KBM-7 (cell line): ENCODE data around the gene ATOSB.
A peak's percentile ranks its signal among the peaks of the same experiment; 100 is the strongest.

ENCODE experiments used
- DNase-seq: peaks from one replicate; pipeline ENCODE4 v3.0.0-alpha.2; 2015
- in situ Hi-C: fragments of 300-500 bp; cut with MboI; formaldehyde crosslinking; loops from 2 replicates; pipeline ENCODE4 v1.14.3; 2020; ENCODE audit warnings: low sequenced_read_pairs, low pct_unique_long_range_greater_than_20kb, mixed read lengths

The ATOSB gene

DNA sequence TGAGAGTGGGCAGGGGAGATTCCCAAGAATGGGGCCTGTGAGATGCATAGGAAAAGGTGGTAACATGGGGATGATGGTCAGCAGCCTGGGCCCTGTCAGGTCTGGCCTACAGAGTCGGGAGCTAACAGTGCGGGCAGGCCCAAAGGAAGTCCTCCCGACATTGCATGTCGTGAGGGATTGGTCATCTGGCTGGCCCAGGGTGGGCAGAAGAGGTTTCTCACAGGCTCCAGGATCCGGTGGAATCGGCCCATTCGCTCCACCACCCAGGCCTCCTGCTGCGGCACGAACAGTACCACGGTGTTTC, 13.2 kb downstream of the ATOSB start:
- in situ Hi-C loops: loop anchor here (25.0 kb wide), 1 partner anchor 360 kb away; no protein-coding TSS in a partner anchor

DNA sequence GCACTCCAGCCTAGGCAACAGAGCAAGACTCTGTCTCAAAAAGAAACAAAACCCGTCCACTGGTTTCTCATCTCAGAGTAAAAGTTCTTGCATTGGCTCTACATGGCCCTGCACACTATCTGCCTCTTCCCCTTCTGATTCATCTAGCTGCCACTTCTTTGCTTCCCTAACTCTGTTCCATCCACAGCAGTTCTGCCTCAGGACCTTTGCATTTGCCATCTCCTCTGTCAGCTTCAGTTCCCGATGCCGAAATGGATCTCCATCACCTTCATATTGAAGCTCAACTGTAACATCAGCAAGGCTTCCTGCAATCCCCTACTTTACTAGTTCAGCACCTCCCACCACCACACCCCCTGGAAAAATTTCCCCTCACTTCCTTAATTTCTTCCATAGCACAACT, 18.1 kb downstream of the ATOSB start:
- in situ Hi-C loops: no loop called here
- DNase-seq: no peak

More for the DNA sequence above, 13.2 kb downstream of the ATOSB start:
- no peak for DNase-seq

DNA sequence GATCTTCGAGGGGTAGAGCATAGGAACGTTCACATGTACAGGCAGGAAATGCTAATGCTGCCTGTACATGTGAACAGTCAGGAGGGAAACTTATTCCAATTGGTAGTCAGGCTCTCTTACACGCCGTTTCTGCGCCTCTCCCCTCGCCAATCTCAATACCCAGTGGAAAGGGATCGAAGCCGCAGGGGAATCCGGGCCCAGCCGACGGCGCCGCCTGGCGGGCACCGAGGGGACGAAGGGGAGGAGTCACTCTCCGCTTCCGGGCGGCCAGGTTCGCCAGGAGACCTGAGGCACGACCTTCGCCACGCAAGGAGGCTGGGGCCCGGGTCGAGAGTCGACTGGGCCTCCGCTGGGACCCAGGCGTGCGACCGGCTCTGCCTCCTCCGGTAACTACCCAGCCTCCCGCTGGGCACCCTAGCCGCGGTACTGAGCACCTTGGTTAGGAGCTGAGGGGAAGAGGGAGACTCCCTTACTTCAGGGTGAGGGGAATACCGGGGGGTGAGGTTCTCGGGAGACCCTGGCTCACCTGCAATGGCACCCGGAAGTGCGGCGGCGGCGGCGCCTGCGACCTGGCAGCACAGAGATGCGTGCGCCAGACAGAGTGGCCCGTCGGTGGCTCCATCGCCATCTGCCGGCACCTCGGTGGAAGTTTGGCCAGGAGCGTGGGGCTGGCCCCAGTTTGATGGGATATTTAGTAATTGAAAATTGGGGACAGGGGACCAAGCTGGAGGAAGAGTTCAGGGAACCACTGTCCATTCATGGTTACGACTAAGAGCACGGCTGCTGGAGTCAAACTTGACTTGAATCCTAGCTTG, 19.4 kb downstream of the ATOSB start, which contains the start of gene PIGO:
TSS of gene PIGO (minus strand) at position 557 of the 815 bp plus-strand sequence. CDS start 1,026 bp downstream, outside the sequence.
- in situ Hi-C loops: no loop called here
- peak; percentile 93 for DNase-seq

DNA sequence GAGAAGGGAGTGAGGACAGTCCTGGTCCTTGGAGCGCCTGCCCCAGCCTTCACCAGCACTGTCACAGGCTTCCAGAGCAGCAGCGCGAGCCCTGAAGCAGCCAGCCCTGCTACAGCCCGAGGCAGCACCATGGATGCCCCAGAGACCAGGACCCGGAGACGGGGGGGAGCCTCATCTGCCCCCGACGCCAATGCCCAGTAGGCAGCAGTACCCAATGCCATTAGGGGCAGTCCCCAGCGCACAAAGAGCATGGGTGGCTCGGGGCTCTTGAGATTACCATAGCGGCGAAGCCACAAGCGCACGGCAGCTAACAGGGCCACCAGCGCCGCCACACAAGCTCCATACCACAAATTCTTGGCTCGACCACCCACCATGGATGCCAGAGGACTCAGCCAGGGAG, 24.1 kb downstream of the ATOSB start:
- DNase-seq: no peak
- in situ Hi-C loops: no loop called here

DNA sequence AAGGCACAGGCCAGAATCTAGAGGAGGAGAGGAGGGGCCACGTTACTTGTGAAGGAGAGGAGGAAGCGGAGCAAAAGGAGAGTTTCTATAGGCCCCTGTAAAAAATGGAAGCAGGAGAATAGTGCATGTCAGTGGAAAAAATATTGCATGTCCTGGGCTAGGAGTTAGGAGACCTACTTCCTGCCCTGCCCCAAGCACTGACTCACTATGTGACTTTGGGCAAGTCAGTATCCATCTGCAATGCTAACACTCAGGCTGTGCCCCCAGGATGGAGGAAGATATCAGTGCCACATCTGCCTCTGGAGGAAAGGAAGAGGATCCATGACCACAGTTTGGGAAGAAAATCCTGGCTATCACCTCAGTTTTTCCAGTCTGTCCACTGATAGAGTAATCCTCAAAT, 26.2 kb downstream of the ATOSB start:
- no peak for DNase-seq
- in situ Hi-C loops: no loop called here

DNA sequence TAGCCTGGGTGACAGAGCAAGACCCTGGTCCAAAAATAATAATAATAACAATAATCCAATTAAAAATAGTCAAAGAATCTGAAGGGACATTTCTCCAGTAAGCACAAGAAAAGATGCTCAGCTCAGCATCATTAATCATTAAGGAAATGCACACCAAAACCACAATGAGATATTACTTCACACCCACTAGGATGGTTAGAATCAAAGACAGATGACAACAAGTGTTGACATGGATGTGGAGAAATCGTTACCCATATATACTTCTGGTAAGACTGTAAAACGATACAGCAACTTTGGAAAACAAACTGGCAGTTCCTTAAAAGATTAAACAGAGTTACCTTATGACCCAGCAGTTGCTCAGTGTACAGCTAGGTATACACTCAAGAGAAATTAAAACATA, 30.6 kb downstream of the ATOSB start:
- DNase-seq: no peak
- in situ Hi-C loops: no loop called here

DNA sequence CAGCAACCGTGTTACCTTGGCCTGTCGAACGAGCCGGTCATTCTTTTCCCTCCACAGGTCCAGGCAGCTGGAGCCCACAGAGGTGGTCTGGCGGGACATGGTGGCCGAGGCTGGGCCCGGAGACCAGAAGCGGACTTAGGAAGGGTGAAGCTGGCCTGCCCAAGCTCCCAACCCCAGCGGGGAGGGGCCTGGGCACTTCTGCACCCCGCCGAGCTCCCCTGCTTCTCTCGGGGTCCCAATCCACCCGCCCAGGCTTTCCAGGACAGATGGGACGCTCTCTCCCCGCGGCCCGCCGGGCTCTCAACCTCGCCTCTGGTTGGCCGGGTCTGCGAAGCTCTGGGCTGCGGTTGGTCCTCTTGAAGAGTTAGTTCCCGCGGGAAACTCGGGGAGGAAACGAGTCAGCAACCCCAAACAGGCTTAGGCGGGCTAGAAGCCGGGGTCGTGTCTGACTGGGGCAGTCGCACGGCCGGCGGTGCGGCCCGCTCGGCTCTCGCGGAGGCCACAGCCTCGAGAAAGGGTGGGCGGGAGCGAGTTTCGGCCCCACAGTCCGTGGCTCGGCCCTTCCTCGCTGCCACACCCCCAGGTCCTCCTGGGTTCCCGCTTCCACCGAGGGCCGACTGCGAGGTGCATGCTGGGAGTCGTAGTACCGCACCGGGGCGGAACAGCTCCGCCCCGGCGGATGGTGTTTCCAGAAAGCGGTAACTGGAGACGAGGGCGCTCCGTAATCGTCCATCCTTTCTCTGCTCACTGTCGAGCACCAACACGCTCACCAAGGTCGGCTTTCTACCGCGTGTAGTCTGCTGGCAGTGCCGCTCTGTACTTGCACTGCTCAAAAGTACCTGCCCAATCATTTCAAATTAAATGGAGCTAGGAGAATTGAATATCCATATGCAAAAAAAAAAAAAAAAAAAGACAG, 36.0 kb downstream of the ATOSB start, which contains the start of gene FANCG:
TSS of gene FANCG (minus strand) at position 517 of the 916 bp plus-strand sequence. CDS start at position 99, 418 bp downstream.
- peak; percentile 94 for DNase-seq
- in situ Hi-C loops: no loop called here

DNA sequence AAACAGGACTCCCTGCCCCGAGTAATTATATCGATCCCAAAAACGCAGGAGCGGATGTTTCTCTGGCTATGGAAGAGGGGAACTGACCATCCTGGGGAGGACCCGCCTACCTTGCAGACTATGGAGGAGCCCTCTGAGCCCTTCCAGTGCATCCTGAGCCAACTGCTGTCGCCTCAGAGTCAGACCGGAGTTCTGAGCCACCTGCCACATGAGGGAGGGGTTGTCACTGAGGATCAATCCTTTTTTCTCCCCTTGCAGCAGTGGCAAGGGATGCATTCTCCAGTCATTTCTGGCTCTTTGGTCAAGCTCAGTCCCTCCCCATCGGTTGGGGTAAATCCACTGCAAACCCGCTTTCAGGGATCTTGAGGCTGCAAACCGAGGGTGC, 36.6 kb downstream of the ATOSB start:
- in situ Hi-C loops: no loop called here
- no peak for DNase-seq

DNA sequence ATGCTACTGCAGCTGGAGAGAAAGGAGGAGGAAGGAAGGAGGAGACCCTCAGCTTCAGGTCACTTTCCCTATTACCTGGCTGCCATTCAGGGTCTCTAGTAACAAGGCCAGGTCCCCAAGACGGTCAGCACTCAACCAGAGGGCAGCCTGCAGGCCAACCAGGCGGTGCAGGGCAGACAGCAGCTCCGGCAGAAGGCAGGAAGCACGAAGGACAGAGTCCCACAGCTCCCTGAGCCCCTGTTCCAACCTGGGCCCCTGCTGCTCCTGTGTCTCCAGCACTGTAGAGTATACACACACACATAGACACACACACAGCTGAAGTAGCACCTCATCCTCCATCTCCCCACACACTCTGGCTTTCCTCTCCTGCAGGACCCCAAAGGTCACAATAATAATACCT, 37.6 kb downstream of the ATOSB start:
- in situ Hi-C loops: no loop called here

DNA sequence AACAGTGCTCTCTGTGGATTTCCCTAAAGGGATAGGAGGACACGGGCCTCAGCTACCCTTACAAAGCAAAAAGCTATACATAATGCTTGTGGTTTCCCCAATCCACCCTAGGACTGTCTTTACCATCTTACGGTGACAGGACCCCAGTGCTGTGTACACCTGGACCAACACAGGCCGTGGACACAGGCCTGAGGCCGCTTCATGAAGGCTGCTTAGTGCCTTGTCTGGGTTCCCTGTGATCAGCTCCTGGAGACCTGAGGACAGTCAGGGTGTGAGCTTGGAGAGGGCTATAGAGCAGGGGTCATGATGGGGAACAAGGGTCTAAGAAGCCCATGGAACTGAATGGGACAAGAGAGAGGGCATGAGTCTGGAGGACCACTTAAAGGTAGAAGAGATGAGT, 38.8 kb downstream of the ATOSB start:
- no peak for DNase-seq
- in situ Hi-C loops: no loop called here

More for the DNA sequence above, 37.6 kb downstream of the ATOSB start:
- DNase-seq: no peak

DNA sequence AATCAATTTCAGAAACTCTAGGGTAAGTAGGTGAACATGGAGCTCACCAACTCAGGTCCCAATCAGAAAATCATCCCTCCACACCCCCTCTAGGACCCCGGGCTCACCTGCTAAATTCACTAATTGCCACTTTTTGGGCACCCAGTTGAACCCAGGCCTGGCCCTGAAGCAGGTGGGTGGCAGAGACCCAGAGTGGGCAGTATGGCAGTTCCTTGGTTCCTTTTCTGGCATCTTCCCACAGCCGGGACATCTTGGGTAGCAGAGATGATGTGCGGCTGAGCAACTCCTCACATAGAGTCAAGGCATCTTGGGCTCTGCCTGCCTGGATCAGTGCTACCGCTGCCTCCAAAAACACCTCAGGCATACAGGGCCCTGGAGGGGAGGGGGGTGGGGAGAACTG, 40.3 kb downstream of the ATOSB start:
- in situ Hi-C loops: no loop called here
- no peak for DNase-seq

DNA sequence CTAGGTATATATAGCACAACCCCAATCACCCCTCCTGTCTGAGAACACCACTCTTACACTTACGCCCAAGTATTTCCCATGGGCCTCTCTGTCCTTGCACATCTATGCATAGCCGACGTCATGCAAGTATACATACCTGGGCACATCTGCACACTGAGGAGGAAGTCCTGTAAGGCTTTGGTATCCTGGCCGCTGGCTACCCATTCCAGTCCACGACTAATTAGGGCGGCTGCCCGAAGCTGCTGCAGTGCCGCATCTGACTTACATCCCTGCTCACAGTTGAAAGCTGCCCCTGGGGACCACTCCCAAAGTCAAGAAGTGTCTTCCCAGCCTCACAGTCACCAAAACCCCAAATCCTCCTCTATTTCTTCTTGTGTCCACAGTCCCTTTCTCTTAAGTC, 40.9 kb downstream of the ATOSB start:
- DNase-seq: no peak

DNA sequence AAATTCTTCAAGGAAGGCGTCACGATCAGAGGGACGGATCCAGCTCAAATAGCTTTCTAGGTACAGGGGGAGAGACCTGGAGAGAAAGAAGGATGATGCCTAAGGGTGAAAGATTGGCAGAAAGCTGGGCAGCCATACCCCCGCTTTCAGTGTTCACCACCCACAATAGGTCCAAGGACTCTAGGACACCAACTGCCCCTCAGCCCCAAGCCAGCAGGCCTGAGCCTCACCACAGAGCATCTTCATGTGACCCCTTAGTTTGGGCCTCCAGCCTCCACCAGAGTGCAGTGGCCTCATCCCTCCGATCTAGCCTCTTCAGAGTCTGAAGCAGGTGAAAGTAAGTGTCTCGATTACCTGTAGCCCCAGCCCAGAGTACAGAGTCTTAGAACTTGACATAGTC, 41.5 kb downstream of the ATOSB start:
- no peak for DNase-seq
- in situ Hi-C loops: no loop called here

More for the DNA sequence above, 40.9 kb downstream of the ATOSB start:
- in situ Hi-C loops: no loop called here

DNA sequence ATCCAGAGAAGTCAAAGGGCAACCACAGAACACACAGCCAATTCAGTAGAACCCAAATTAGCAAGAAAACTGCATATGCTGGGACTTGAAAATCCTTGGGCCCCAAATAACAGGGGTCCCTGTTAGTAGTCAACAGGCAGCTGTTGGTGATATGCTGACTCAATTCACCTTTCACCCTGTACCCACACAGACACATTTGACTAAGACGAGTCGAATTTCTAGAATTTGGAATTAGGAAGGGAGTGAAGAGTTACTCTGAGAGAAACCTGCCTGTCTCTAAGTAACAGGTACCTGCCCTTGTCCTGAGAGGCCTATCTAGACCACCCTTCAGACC, 42.4 kb downstream of the ATOSB start:
- in situ Hi-C loops: no loop called here
- no peak for DNase-seq

DNA sequence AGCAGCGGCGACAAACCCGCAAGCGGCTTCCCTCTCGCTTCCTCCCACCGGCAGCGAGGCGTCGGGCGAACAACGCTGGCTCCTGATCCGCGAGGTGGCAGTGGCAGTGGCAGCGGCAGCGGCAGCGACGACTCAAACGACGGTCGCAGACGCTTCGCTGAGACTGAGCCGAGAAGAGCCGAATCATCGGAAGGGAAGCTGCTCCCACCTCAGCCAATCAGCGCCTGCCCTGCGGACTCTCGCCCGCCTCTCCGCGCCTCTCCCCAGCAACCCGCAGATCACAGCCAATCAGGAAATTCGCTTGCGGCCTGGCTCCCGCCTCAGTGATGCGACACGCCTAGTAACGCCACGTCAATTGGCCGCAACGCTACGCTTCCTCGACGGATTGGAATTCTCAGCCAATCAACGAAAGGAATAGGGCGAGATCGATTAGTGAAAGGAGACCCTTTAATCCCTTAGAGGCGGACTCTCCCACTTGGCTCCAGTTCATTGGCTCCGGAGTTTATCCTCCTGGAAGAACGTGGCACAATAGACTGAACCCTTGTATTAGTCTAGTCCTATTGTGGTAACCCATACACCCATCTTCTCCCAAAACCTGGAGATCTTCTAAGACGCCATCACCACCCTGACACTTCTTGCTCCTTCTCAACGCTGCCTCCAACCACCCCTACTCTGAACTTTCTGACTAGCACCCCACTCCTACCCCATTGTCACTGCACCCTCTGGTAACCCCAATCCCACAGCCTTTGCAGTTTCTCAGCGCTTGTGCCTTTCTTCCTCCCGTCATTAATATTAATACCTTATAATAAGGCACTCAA, 43.0 kb downstream of the ATOSB start, which contains the start of gene VCP:
TSS of gene VCP (minus strand) at position 165 of the 818 bp plus-strand sequence. CDS start 272 bp downstream, outside the sequence.
- DNase-seq: peak; percentile 99
- in situ Hi-C loops: no loop called here

DNA sequence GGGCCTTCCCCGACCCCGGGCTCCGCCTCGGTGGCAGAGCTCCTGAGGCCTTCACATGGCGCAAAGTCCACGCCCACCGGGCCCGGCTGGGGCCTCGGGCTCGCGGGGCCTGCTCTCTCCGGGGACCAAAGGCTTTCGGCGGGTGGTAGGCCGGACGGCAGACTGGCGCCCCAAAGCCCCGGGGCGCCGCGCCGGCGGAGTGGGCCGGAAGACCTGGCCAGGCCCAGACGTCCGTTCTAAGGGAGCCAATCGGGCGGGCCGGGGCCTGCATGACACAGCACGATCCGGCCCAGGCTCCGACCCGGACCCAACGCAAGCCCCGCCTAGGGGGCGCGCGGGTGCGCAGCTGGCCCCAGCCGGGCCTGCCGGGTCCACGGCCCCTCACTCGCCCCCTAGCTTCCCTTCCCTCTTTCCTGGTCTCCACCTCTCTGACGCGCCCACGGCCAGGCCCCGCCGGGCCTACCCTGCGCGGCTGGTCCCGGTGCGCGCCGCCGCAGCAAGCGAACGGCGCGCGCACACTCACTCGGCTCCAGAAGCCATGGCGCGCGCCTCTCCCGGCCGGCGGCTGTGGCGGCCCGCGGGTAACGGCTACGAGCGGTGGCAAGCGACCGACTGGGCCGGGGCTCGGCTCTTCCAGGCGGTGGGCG, 43.7 kb downstream of the ATOSB start:
- DNase-seq: peak; percentile 89
- in situ Hi-C loops: no loop called here

DNA sequence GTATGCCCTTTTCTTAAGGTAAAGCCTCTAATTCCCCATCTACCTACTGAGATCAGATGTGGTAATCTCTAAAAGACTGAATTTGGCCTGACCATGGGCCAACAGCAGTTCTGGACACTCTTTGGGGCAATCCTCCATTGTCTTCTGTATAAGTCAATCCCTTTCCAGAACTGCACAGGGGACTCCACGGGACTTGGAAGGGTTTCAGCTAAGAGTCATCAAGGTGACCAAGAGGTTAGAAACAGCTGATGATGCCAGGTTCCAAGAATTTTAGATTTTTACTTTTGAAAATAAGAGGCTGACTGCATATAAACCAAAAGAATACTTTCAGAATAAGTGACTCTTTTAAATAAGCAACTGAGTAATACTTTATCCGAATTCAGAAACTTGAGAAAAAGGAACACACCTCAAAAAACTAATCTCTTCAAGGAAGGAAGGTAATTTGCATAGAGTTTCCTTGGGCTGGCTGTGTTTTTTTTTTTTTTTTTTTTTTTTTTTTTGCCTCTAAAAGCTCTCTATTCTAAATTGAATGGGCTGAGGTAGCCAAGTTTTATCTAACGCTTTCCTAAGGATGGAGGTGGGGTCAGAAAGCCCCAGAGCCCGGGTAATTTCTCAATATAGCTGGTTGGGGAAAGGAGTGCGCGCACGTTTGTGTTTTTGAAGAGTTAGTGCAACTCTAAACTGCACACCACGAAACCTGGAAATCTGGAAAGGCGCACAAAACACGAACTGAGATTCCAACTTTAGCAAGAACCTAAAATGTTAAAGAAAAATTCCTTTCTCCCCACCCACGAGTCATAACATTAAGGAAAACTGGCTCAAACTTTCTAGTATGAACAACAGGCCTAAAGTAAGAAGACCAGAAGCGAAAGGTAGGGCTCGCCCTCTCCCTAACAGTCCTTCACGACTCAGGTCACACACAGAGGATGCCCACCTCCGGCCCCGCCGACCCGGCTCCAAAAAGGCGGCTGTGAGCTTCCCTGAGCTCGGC, 44.5 kb downstream of the ATOSB start:
- in situ Hi-C loops: no loop called here
- no peak for DNase-seq

DNA sequence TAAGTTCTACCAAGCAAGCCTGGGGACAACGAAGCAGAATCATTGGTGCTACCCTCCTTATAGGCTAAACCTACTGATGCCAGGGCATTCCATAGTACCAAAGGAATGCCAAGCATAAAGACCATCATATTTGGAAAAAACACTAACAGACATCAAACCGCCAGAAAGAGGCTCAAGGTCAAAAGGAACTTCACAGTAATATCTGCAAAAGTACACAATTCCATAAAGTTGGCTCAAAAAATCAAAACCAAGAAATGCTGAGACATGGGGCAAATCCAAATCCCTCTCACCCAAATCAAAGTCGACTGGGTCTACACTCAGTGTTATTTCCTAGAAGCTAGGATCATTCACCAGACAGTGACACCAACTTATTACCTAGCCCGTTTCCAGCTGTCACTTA, 46.6 kb downstream of the ATOSB start:
- in situ Hi-C loops: no loop called here
- DNase-seq: no peak
